Body of pancreas (tissue), 4 donors: Measurements from ENCODE around the gene SLC39A10. TPM values are rescaled to one million over a fixed set of nuclear protein-coding genes. Genes with fewer than 3 reads are reported as not detected.

Experiments
- ATAC-seq: fragments of 150-250 bp; one replicate; pipeline ENCODE4 v1.9.1; 2016
- DNase-seq, 4 donors: peaks; one replicate each; pipeline ENCODE4 v3.0.0-alpha.2; 2019
- H3K27ac ChIP-seq, 4 donors: fragments of 200-600 bp; sonication (generic); 1 replicate in 3 of 4; 2 replicates in 1 of 4; pipeline versions ENCODE4 v1.5.1 to v1.6.1; 2016 to 2019; ENCODE audit warnings: mild to moderate bottlenecking in 1 of 4, mixed read lengths in 1 of 4, moderate library complexity in 1 of 4
- H3K27me3 ChIP-seq, 2 donors: fragments of 200-600 bp; sonication (generic); one replicate each; pipeline ENCODE4 v1.6.0; 2016; ENCODE audit warnings: mild to moderate bottlenecking in 1 of 2
- H3K36me3 ChIP-seq, 2 donors: fragments of 200-600 bp; sonication (generic); replicated peaks in 1 of 2; 2 replicates each; pipeline ENCODE4 v1.5.1; 2016; ENCODE audit warnings: low read depth in 2 of 2; ENCODE audit not compliant: insufficient read depth in 1 of 2
- H3K4me1 ChIP-seq: fragments of 200-600 bp; sonication (generic); one replicate; pipeline ENCODE4 v1.6.0; 2016
- H3K4me3 ChIP-seq, 2 donors: fragments of 200-600 bp; sonication (generic); 1 replicate in 1 of 2; 2 replicates in 1 of 2; pipeline ENCODE4 v1.5.1; 2016 to 2019
- H3K9me3 ChIP-seq, 3 donors: fragments of 200-600 bp; sonication (generic); 1 replicate in 2 of 3; 2 replicates in 1 of 3; pipeline ENCODE4 v1.5.1; 2016
- POLR2A ChIP-seq, 3 donors: fragments of 450-650 bp; IDR thresholded peaks; one replicate each; pipeline ENCODE4 v1.6.1; 2016; ENCODE audit warnings: antibody characterized with exemption in 3 of 3, mild to moderate bottlenecking in 2 of 3
- WGBS, 2 donors: methylation state at CpG; one replicate each; pipeline ENCODE4 v1.1.5; 2017; 5-methylcytosine and 5-hydroxymethylcytosine counted together
- intact Hi-C: fragments of 100-400 bp; cut with DNase I; formaldehyde crosslinking; loops from one replicate; pipeline ENCODE4 v1.15.1; 2023
- small RNA-seq: library from RNA; depleted of rRNA; stranded (forward); fragments of <200 nt; gene quantifications from one replicate; pipeline ENCODE3, GENCODE V24; 2016
- total RNA-seq, 2 donors: library from RNA; depleted of rRNA; stranded (reverse); fragments of >200 nt; gene quantifications; one replicate each; pipeline ENCODE4 v1.1.0, GENCODE V29; 2016
- TF ChIP-seq, protein P1 (sequence below), 7 experiments: fragments of 450-650 bp in 4 of 7; fragments of 200-600 bp in 3 of 7; sonication (generic) in 3 of 7; IDR thresholded peaks; one replicate each; pipeline ENCODE4 v1.5.1; 2016 to 2019; ENCODE audit warnings: antibody characterized with exemption in 7 of 7

The SLC39A10 gene
- total RNA-seq, 2 donors from 2014 or later, result 17.8 to 18.7 TPM

DNA sequence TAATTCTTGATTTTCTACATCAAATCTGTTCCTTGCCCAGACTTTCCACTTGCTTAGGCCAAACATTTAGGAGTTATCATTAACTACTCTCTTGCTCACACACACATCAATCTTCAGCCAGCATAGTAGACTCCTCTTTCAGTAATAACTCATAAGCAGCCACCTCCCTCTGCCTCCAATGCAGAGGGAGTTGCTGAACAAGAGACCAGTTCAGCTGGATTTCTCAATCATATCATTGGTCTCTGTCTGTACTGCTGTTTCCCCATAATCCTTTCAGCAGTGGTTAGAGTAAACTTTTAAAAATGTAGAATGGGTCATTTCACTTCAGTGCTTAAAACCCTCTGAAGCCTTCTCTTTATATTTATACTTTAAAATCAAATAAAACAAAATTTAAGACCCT lies 112.9 kb downstream of the SLC39A10 start:
- Histone ChIP-seq H3K36me3 (no peaks in the 10 kb centered on the region), H3K4me3 (no peak overlapping the region), H3K4me1 (no peaks in the 10 kb centered on the region), H3K27me3 (no peaks in the 10 kb centered on the region), H3K27ac (no peak overlapping the region), H3K9me3 (no peaks in the 10 kb centered on the region)
- ATAC-seq, result no peak
- TF ChIP-seq, protein P1, sequence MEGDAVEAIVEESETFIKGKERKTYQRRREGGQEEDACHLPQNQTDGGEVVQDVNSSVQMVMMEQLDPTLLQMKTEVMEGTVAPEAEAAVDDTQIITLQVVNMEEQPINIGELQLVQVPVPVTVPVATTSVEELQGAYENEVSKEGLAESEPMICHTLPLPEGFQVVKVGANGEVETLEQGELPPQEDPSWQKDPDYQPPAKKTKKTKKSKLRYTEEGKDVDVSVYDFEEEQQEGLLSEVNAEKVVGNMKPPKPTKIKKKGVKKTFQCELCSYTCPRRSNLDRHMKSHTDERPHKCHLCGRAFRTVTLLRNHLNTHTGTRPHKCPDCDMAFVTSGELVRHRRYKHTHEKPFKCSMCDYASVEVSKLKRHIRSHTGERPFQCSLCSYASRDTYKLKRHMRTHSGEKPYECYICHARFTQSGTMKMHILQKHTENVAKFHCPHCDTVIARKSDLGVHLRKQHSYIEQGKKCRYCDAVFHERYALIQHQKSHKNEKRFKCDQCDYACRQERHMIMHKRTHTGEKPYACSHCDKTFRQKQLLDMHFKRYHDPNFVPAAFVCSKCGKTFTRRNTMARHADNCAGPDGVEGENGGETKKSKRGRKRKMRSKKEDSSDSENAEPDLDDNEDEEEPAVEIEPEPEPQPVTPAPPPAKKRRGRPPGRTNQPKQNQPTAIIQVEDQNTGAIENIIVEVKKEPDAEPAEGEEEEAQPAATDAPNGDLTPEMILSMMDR (IDR thresholded peaks at IDR 0.05), result no peak
- TF ChIP-seq POLR2A (IDR thresholded peaks at IDR 0.05), result no peak
- no peak for DNase-seq
- intact Hi-C loops, result no loop called here

DNA sequence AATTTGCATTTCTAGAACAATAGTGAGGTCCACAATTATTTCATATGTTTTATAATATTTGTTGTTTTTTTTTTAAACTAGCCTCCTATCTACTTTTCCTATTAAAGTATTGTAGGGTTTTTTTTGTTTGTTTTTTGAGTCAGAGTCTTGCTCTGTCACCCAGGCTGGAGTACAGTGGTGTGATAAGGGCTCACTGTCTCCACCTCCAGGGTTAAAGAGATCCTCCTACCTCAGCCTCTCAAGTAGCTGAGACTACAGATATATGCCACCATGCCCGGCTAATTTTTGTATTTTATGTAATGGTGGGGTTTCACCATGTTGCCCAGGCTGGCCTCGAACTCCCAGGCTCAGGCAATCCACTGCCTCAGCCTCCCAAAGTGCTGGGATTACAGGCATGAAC lies 122.5 kb downstream of the SLC39A10 start:
- no peaks in the 10 kb centered on the region for H3K27me3 ChIP-seq
- WGBS, 2 donors, result 77 to 89% methylated on average over 2 of the region's 2 CpGs
- DNase-seq, result no peak
- TF ChIP-seq, protein P1 (IDR thresholded peaks at IDR 0.05), result no peak
- no peak for TF ChIP-seq POLR2A (IDR thresholded peaks at IDR 0.05)
- H3K9me3 ChIP-seq, result no peaks in the 10 kb centered on the region
- intact Hi-C loops, result no loop called here
- no peaks in the 10 kb centered on the region for H3K36me3 ChIP-seq
- no peak overlapping the region for H3K4me3 ChIP-seq
- no peaks in the 10 kb centered on the region for H3K4me1 ChIP-seq
- no peak overlapping the region for H3K27ac ChIP-seq
- ATAC-seq, result no peak

DNA sequence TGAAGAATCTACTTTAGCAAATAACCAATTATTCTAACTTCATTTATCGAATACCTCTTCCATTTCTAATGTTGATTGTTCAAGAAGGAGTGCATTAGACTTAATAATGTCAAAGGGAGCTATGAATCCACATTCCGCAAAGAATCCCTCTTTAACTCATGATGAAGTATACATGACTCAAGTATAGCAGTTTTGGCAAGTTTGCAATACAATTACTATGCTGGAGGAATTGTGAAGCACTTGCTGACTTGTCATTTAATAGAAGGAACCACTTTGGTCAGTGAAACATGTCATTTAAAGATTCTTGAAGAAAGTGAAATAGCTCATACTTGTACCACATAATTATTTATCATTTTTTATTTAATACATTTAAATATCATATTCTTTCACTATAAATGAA lies 125.1 kb downstream of the SLC39A10 start:
- Histone ChIP-seq H3K9me3 (no peaks in the 10 kb centered on the region), H3K4me1 (no peaks in the 10 kb centered on the region), H3K4me3 (no peak overlapping the region), H3K27me3 (no peaks in the 10 kb centered on the region), H3K27ac (no peak overlapping the region), H3K36me3 (no peaks in the 10 kb centered on the region)
- no peak for DNase-seq
- 93% methylated on average over 2 of the region's 2 CpGs for WGBS, 2 donors
- intact Hi-C loops, result no loop called here
- TF ChIP-seq POLR2A (IDR thresholded peaks at IDR 0.05), result no peak
- TF ChIP-seq, protein P1 (IDR thresholded peaks at IDR 0.05), result no peak
- ATAC-seq, result no peak

Small RNAs within 50 kb of the gene (small RNA-seq; reads per million reads assigned to genes)
- gene RNU6-915P, result not detected
